ENCODE measurements around the gene PHLDB2.

Gene PHLDB2

GRCh38 chr3:111929484-111929883 is 70.4 kb downstream of the PHLDB2 start:
- no peak for DNase-seq

- no peak for DNase-seq
These were observed 73.9 kb downstream of the PHLDB2 start for GRCh38 chr3:111932946-111933345.

GRCh38 chr3:111936191-111936841 is 77.3 kb downstream of the PHLDB2 start:
- DNase-seq = no peak

GRCh38 chr3:111936967-111937366 is 77.9 kb downstream of the PHLDB2 start:
- DNase-seq = no peak

- no peak for DNase-seq
These were observed 78.8 kb downstream of the PHLDB2 start for GRCh38 chr3:111937871-111938270.

- no peak for DNase-seq
These were observed 80.8 kb downstream of the PHLDB2 start for GRCh38 chr3:111939873-111940272.

GRCh38 chr3:111943533-111943932 is 84.5 kb downstream of the PHLDB2 start:
- DNase-seq = no peak

GRCh38 chr3:111944372-111944771 is 85.3 kb downstream of the PHLDB2 start:
- no peak for DNase-seq

- no peak for DNase-seq
These were observed 88.2 kb downstream of the PHLDB2 start for GRCh38 chr3:111947231-111947630.

- DNase-seq = no peak
These were observed 89.7 kb downstream of the PHLDB2 start for GRCh38 chr3:111948786-111949185.

- DNase-seq = no peak
These were observed 90.6 kb downstream of the PHLDB2 start for GRCh38 chr3:111949712-111950111.

GRCh38 chr3:111951032-111951431 is 92.0 kb downstream of the PHLDB2 start:
- DNase-seq = no peak

GRCh38 chr3:111952086-111952485 is 93.0 kb downstream of the PHLDB2 start:
- DNase-seq = no peak

GRCh38 chr3:111952866-111953450 is 93.9 kb downstream of the PHLDB2 start:
- no peak for DNase-seq

- no peak for DNase-seq
These were observed 95.3 kb downstream of the PHLDB2 start for GRCh38 chr3:111954228-111954990.

GRCh38 chr3:111955876-111956275 is 96.8 kb downstream of the PHLDB2 start:
- no peak for DNase-seq

- no peak for DNase-seq
These were observed 97.4 kb downstream of the PHLDB2 start for GRCh38 chr3:111956449-111956848.

- DNase-seq = no peak
These were observed 98.1 kb downstream of the PHLDB2 start for GRCh38 chr3:111956995-111957734.

GRCh38 chr3:111961461-111962164 is 102.5 kb downstream of the PHLDB2 start:
- no peak for DNase-seq

- no peak for DNase-seq
These were observed 104.4 kb downstream of the PHLDB2 start for GRCh38 chr3:111963424-111963823.

- no peak for DNase-seq
These were observed 106.4 kb downstream of the PHLDB2 start for GRCh38 chr3:111965484-111965883.

GRCh38 chr3:111967068-111967467 is 108.0 kb downstream of the PHLDB2 start:
- no peak for DNase-seq
